Liver (tissue), 9 donors: ENCODE data around the gene ZFP36L2. TPM values are rescaled to one million over a fixed set of nuclear protein-coding genes. Genes with fewer than 3 reads are reported as not detected.

ENCODE experiments used
- DNase-seq: peaks from one replicate; pipeline ENCODE4 v3.0.0-alpha.2; 2017; ENCODE audit warnings: low spot score
- H3K27ac ChIP-seq, 2 donors: one replicate each; pipeline ENCODE4 v1.7.0; 2013; ENCODE audit warnings: inconsistent platforms in 2 of 2, low read length in 2 of 2, control low read depth in 1 of 2, low read depth in 1 of 2, mild to moderate bottlenecking in 1 of 2
- H3K27me3 ChIP-seq, 4 donors: one replicate each; pipeline versions ENCODE4 v1.6.1 to v1.7.0; 2013; ENCODE audit warnings: low read length in 3 of 4, inconsistent platforms in 1 of 4, mild to moderate bottlenecking in 1 of 4, moderate library complexity in 1 of 4; ENCODE audit not compliant: control insufficient read depth in 4 of 4, insufficient read depth in 4 of 4
- H3K36me3 ChIP-seq, 4 donors: one replicate each; pipeline versions ENCODE4 v1.6.1 to v1.7.0; 2013; ENCODE audit warnings: low read length in 3 of 4, mild to moderate bottlenecking in 3 of 4, low read depth in 1 of 4, moderate library complexity in 1 of 4; ENCODE audit not compliant: control insufficient read depth in 4 of 4, insufficient read depth in 3 of 4
- H3K4me1 ChIP-seq, 4 donors: one replicate each; pipeline versions ENCODE4 v1.6.1 to v1.7.0; 2013; ENCODE audit warnings: low read length in 3 of 4, mild to moderate bottlenecking in 3 of 4, moderate library complexity in 1 of 4; ENCODE audit not compliant: control insufficient read depth in 4 of 4, insufficient read depth in 4 of 4
- H3K4me3 ChIP-seq, 3 donors: one replicate each; pipeline versions ENCODE4 v1.6.1 to v1.7.0; 2013; ENCODE audit warnings: low read length in 3 of 3, control low read depth in 1 of 3, low read depth in 1 of 3, mild to moderate bottlenecking in 1 of 3
- H3K9ac ChIP-seq, 2 donors: one replicate each; pipeline ENCODE4 v1.7.0; 2013; ENCODE audit warnings: low read length in 2 of 2, mild to moderate bottlenecking in 2 of 2, moderate library complexity in 2 of 2, control low read depth in 1 of 2, low read depth in 1 of 2
- H3K9me3 ChIP-seq, 4 donors: one replicate each; pipeline versions ENCODE4 v1.6.1 to v1.7.0; 2013; ENCODE audit warnings: low read length in 3 of 4; ENCODE audit not compliant: control insufficient read depth in 4 of 4
- EGR1 ChIP-seq, 2 donors: IDR thresholded peaks; 2 replicates each; pipeline ENCODE4 v1.6.1; 2016 to 2018; ENCODE audit warnings: antibody characterized with exemption in 2 of 2, low read depth in 2 of 2
- FOXA1 ChIP-seq: IDR thresholded peaks from 2 replicates; pipeline ENCODE4 v1.6.1; 2016; ENCODE audit warnings: antibody characterized with exemption
- FOXA2 ChIP-seq: IDR thresholded peaks from 2 replicates; pipeline ENCODE4 v1.6.1; 2016; ENCODE audit warnings: antibody characterized with exemption
- GABPA ChIP-seq, 2 donors: IDR thresholded peaks in 1 of 2; conservative IDR thresholded peaks in 1 of 2; 2 replicates each; pipeline ENCODE4 v1.6.1; 2016; ENCODE audit warnings: antibody characterized with exemption in 2 of 2, mild to moderate bottlenecking in 1 of 2, moderate library complexity in 1 of 2
- HNF4A ChIP-seq, 2 donors: conservative IDR thresholded peaks; 2 replicates each; pipeline ENCODE4 v1.6.1; 2016; ENCODE audit warnings: antibody characterized with exemption in 2 of 2, mild to moderate bottlenecking in 2 of 2
- HNF4G ChIP-seq: IDR thresholded peaks from 2 replicates; pipeline ENCODE4 v1.6.1; 2016; ENCODE audit warnings: antibody characterized with exemption
- JUND ChIP-seq, 2 donors: IDR thresholded peaks; 2 replicates each; pipeline ENCODE4 v1.6.1; 2016; ENCODE audit warnings: antibody characterized with exemption in 2 of 2
- MAX ChIP-seq: IDR thresholded peaks from 2 replicates; pipeline ENCODE4 v1.6.1; 2016; ENCODE audit warnings: antibody characterized with exemption
- NR2F2 ChIP-seq: IDR thresholded peaks from 2 replicates; pipeline ENCODE4 v1.6.1; 2016; ENCODE audit warnings: antibody characterized with exemption
- RAD21 ChIP-seq, 2 donors: IDR thresholded peaks; 2 replicates each; pipeline ENCODE4 v1.6.1; 2016; ENCODE audit warnings: antibody characterized with exemption in 2 of 2, mild to moderate bottlenecking in 2 of 2
- REST ChIP-seq: IDR thresholded peaks from 2 replicates; pipeline ENCODE4 v1.6.1; 2016; ENCODE audit warnings: antibody characterized with exemption, mild to moderate bottlenecking
- RXRA ChIP-seq, 2 donors: IDR thresholded peaks; 2 replicates each; pipeline ENCODE4 v1.6.1; 2017 to 2018; ENCODE audit warnings: antibody characterized with exemption in 2 of 2, mild to moderate bottlenecking in 1 of 2
- SP1 ChIP-seq: IDR thresholded peaks from 2 replicates; pipeline ENCODE4 v1.6.1; 2018; ENCODE audit warnings: antibody characterized with exemption, mild to moderate bottlenecking
- TAF1 ChIP-seq: conservative IDR thresholded peaks from 2 replicates; pipeline ENCODE4 v1.6.1; 2016; ENCODE audit warnings: antibody characterized with exemption, mild to moderate bottlenecking
- YY1 ChIP-seq: IDR thresholded peaks from 2 replicates; pipeline ENCODE4 v1.6.1; 2016; ENCODE audit warnings: antibody characterized with exemption, mild to moderate bottlenecking
- ZBTB33 ChIP-seq: IDR thresholded peaks from 2 replicates; pipeline ENCODE4 v1.6.1; 2016; ENCODE audit warnings: antibody characterized with exemption
- WGBS: extraction: QIAGEN DNeasy Blood & Tissue Kit; methylation state at CpG from one replicate; pipeline ENCODE4 v1.1.7; 2013; 5-methylcytosine and 5-hydroxymethylcytosine counted together
- polyA plus RNA-seq, 2 donors: library from polyadenylated mRNA; stranded (reverse) in 1 of 2; unstranded in 1 of 2; fragments of 200-250 nt in 1 of 2; fragments of >200 nt in 1 of 2; fragmentation: Nextera tagmentation in 1 of 2; extraction: Ambion mirVana in 1 of 2; gene quantifications; one replicate each; pipeline versions ENCODE4 v1.2.1 to v1.2.3, GENCODE V29; 2013 to 2015
- total RNA-seq, 2 donors: library from RNA; depleted of rRNA; stranded (reverse); fragments of >200 nt; gene quantifications; one replicate each; pipeline ENCODE4 v1.2.3, GENCODE V29; 2014
- TF ChIP-seq, protein P1 (sequence below): fragments of 150-350 bp; IDR thresholded peaks from 2 replicates; pipeline ENCODE4 v1.5.1; 2017; ENCODE audit warnings: improper control_type of control experiment, low read depth, low read length; ENCODE audit not compliant: missing input control
- TF ChIP-seq, protein P2 (sequence below): IDR thresholded peaks from 2 replicates; pipeline ENCODE4 v1.6.1; 2016; ENCODE audit warnings: antibody characterized with exemption
- donor health status: healthy.
- donor health status: healthy.
- donor health status: healthy.
- donor health status: healthy.
- donor health status: healthy.

The ZFP36L2 gene
- total and polyA plus RNA-seq, 4 donors: 10.3 to 26.8 (median 18.9) TPM

GRCh38 chr2:43178602-43179542 is 47.5 kb downstream of the ZFP36L2 start:
- Histone ChIP-seq H3K27me3 (no peaks in the 10 kb centered on the region), H3K4me1 (peaks cover 5 to 18% (median 11%) of the 10 kb centered on the region in 4 donors), H3K27ac (peak overlapping the region; percentile 86), H3K36me3 (no peaks in the 10 kb centered on the region), H3K9ac (peak overlapping the region; percentile 40 to 50), H3K4me3 (no peak overlapping the region), H3K9me3 (peaks cover 0 to 1% (median 0%) of the 10 kb centered on the region in 4 donors)
- DNase-seq: no peak
- WGBS: 16% methylated on average over 18 of the region's 18 CpGs
- no peak for TF ChIP-seq EGR1 (IDR thresholded peaks at IDR 0.05; ENCODE audit: low read depth in 2 of 2)
- TF ChIP-seq NR2F2: no peak
- peak; percentile 84 to 87 for TF ChIP-seq JUND (IDR thresholded peaks at IDR 0.05)
- TF ChIP-seq RXRA (IDR thresholded peaks at IDR 0.05): peak; percentile 47 to 64
- TF ChIP-seq SP1: peak; percentile 49
- TF ChIP-seq, protein P1, sequence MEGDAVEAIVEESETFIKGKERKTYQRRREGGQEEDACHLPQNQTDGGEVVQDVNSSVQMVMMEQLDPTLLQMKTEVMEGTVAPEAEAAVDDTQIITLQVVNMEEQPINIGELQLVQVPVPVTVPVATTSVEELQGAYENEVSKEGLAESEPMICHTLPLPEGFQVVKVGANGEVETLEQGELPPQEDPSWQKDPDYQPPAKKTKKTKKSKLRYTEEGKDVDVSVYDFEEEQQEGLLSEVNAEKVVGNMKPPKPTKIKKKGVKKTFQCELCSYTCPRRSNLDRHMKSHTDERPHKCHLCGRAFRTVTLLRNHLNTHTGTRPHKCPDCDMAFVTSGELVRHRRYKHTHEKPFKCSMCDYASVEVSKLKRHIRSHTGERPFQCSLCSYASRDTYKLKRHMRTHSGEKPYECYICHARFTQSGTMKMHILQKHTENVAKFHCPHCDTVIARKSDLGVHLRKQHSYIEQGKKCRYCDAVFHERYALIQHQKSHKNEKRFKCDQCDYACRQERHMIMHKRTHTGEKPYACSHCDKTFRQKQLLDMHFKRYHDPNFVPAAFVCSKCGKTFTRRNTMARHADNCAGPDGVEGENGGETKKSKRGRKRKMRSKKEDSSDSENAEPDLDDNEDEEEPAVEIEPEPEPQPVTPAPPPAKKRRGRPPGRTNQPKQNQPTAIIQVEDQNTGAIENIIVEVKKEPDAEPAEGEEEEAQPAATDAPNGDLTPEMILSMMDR: no peak
- no peak for TF ChIP-seq FOXA1
- peak; percentile 49 for TF ChIP-seq YY1
- TF ChIP-seq ZBTB33: no peak
- TF ChIP-seq MAX: no peak
- no peak for TF ChIP-seq HNF4G
- peak; percentile 20 to 46 for TF ChIP-seq RAD21 (IDR thresholded peaks at IDR 0.05)
- no peak for TF ChIP-seq FOXA2
- TF ChIP-seq REST: no peak
- TF ChIP-seq, protein P2, sequence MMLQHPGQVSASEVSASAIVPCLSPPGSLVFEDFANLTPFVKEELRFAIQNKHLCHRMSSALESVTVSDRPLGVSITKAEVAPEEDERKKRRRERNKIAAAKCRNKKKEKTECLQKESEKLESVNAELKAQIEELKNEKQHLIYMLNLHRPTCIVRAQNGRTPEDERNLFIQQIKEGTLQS: peak; percentile 84
- TF ChIP-seq TAF1: no peak
- TF ChIP-seq GABPA (IDR thresholded peaks at IDR 0.05 in 1 of 2, conservative IDR thresholded peaks at IDR 0.05 in 1 of 2): no peak
- TF ChIP-seq HNF4A (conservative IDR thresholded peaks at IDR 0.05): peak; percentile 29 to 58
